Effector memory CD4-positive, alpha-beta T cell (primary cell): ENCODE data around the gene CHURC1.

ENCODE experiments used
- DNase-seq, 3 donors: peaks; one replicate each; pipeline ENCODE4 v3.0.0-alpha.2; 2020
- H3K27ac ChIP-seq: 2 replicates; pipeline ENCODE4 v1.7.0; 2013; ENCODE audit warnings: mild to moderate bottlenecking, low read length, moderate library complexity; ENCODE audit not compliant: insufficient read depth, poor library complexity, severe bottlenecking
- H3K27me3 ChIP-seq: replicated peaks from 2 replicates; pipeline ENCODE4 v1.7.0; 2013; ENCODE audit warnings: mild to moderate bottlenecking, low read length; ENCODE audit not compliant: insufficient read depth, control insufficient read depth, poor library complexity, severe bottlenecking
- H3K36me3 ChIP-seq: 2 replicates; pipeline ENCODE4 v1.7.0; 2013; ENCODE audit warnings: mild to moderate bottlenecking, low read length, moderate library complexity; ENCODE audit not compliant: control insufficient read depth, insufficient read depth
- H3K4me1 ChIP-seq: 2 replicates; pipeline ENCODE4 v1.7.0; 2013; ENCODE audit warnings: low read length, mild to moderate bottlenecking; ENCODE audit not compliant: control insufficient read depth, insufficient read depth, poor library complexity, severe bottlenecking
- H3K4me3 ChIP-seq: 2 replicates; pipeline ENCODE4 v1.7.0; 2013; ENCODE audit warnings: low read length, low read depth, mild to moderate bottlenecking; ENCODE audit not compliant: insufficient read depth, poor library complexity, severe bottlenecking
- H3K9me3 ChIP-seq: 2 replicates; pipeline ENCODE4 v1.7.0; 2013; ENCODE audit warnings: mild to moderate bottlenecking, low read length, moderate library complexity; ENCODE audit not compliant: control insufficient read depth

CHURC1 gene

GRCh38 chr14:64968167-64968566 is 53.9 kb downstream of the CHURC1 start:
- H3K4me1 ChIP-seq: peaks cover 11% of the 10 kb centered on the region
- H3K27ac ChIP-seq: no peak overlapping the region
- H3K9me3 ChIP-seq: no peaks in the 10 kb centered on the region
- no peaks in the 10 kb centered on the region for H3K36me3 ChIP-seq
- no peaks in the 10 kb centered on the region for H3K27me3 ChIP-seq
- H3K4me3 ChIP-seq: no peak overlapping the region
- DNase-seq: no peak

- Histone ChIP-seq H3K4me1 (peaks cover 11% of the 10 kb centered on the region), H3K4me3 (no peak overlapping the region), H3K27me3 (no peaks in the 10 kb centered on the region), H3K27ac (no peak overlapping the region), H3K9me3 (no peaks in the 10 kb centered on the region), H3K36me3 (no peaks in the 10 kb centered on the region)
- no peak for DNase-seq
These were observed 54.4 kb downstream of the CHURC1 start for GRCh38 chr14:64968651-64969050.

DNA sequence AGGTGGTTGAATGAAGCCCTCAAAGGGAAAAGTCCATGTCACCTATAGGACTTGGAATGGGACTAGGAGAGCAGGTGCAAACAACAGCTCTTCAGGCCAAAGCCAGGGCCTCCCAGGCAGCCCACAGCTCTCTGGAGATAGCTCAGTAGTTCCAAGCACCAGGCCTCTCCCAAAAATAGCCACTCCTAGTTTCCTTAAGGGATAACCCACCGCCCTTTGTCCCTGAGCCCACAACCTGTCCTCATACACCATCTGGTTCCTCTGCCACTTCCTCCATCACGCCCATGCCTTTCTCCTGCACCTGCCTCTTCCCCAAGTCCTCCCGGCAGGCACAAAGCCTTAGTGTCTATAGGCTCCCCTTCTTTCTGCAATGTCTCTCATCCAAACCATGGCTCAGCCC is 55.8 kb downstream of the CHURC1 start:
- no peaks in the 10 kb centered on the region for H3K27me3 ChIP-seq
- peaks cover 11% of the 10 kb centered on the region for H3K4me1 ChIP-seq
- DNase-seq: no peak
- no peaks in the 10 kb centered on the region for H3K36me3 ChIP-seq
- H3K9me3 ChIP-seq: no peaks in the 10 kb centered on the region
- H3K27ac ChIP-seq: no peak overlapping the region
- no peak overlapping the region for H3K4me3 ChIP-seq

GRCh38 chr14:64970776-64971477 is 56.7 kb downstream of the CHURC1 start:
- DNase-seq: no peak
- Histone ChIP-seq H3K27me3 (no peaks in the 10 kb centered on the region), H3K4me3 (peak overlapping the region; percentile 68), H3K9me3 (no peaks in the 10 kb centered on the region), H3K4me1 (peaks cover 11% of the 10 kb centered on the region), H3K27ac (no peak overlapping the region), H3K36me3 (no peaks in the 10 kb centered on the region)

GRCh38 chr14:64971491-64971942 is 57.3 kb downstream of the CHURC1 start:
- DNase-seq: no peak
- H3K4me3 ChIP-seq: peak overlapping the region; percentile 68
- peaks cover 11% of the 10 kb centered on the region for H3K4me1 ChIP-seq
- no peaks in the 10 kb centered on the region for H3K9me3 ChIP-seq
- no peaks in the 10 kb centered on the region for H3K36me3 ChIP-seq
- no peak overlapping the region for H3K27ac ChIP-seq
- no peaks in the 10 kb centered on the region for H3K27me3 ChIP-seq

GRCh38 chr14:64971943-64972791 is 57.9 kb downstream of the CHURC1 start, which contains the start of gene RAB15:
TSS of gene RAB15 (minus strand) at chr14:64972336. CDS start at chr14:64972076, 260 bp downstream.
- Histone ChIP-seq H3K4me3 (peak within 1 kb of the TSS; percentile 68), H3K27ac (no peak within 1 kb of the TSS), H3K4me1 (peaks cover 11% of the 10 kb centered on the region), H3K9me3 (no peaks in the 10 kb centered on the region), H3K27me3 (no peaks in the 10 kb centered on the region), H3K36me3 (no peaks in the 10 kb centered on the region)
- DNase-seq: peak; percentile 12 to 24 (median 23)

GRCh38 chr14:64973026-64973442 is 58.8 kb downstream of the CHURC1 start:
- Histone ChIP-seq H3K4me1 (peaks cover 11% of the 10 kb centered on the region), H3K36me3 (no peaks in the 10 kb centered on the region), H3K27ac (no peak overlapping the region), H3K9me3 (no peaks in the 10 kb centered on the region), H3K4me3 (no peak overlapping the region), H3K27me3 (no peaks in the 10 kb centered on the region)
- no peak for DNase-seq

GRCh38 chr14:64973826-64974225 is 59.6 kb downstream of the CHURC1 start:
- Histone ChIP-seq H3K27me3 (no peaks in the 10 kb centered on the region), H3K4me3 (no peak overlapping the region), H3K9me3 (no peaks in the 10 kb centered on the region), H3K27ac (no peak overlapping the region), H3K36me3 (no peaks in the 10 kb centered on the region), H3K4me1 (peaks cover 11% of the 10 kb centered on the region)
- DNase-seq: no peak

GRCh38 chr14:64974563-64974962 is 60.3 kb downstream of the CHURC1 start:
- no peaks in the 10 kb centered on the region for H3K9me3 ChIP-seq
- no peaks in the 10 kb centered on the region for H3K27me3 ChIP-seq
- DNase-seq: no peak
- H3K36me3 ChIP-seq: no peaks in the 10 kb centered on the region
- H3K4me1 ChIP-seq: peaks cover 11% of the 10 kb centered on the region
- no peak overlapping the region for H3K27ac ChIP-seq
- H3K4me3 ChIP-seq: no peak overlapping the region
